HL-60 (cell line): Measurements from ENCODE around the gene DHX35.

Source experiments
- DNase-seq, 2 experiments: peaks; one replicate each; pipeline ENCODE4 v3.0.0-alpha.2; 2010 to 2020; ENCODE audit warnings: low read depth in 1 of 2, low spot score in 1 of 2
- H3K27ac ChIP-seq: fragments of 250-450 bp; sonication (Bioruptor Pico); replicated peaks from 2 replicates; pipeline ENCODE4 v1.5.1; 2020; ENCODE audit warnings: mild to moderate bottlenecking, moderate library complexity
- H3K27me3 ChIP-seq: fragments of 250-450 bp; sonication (Bioruptor Pico); 2 replicates; pipeline ENCODE4 v1.5.1; 2021; ENCODE audit warnings: mild to moderate bottlenecking, moderate library complexity; ENCODE audit not compliant: insufficient read depth, poor library complexity, severe bottlenecking
- H3K4me3 ChIP-seq: replicated peaks from 2 replicates; pipeline ENCODE4 v1.5.1; 2011; ENCODE audit warnings: mild to moderate bottlenecking, control low read depth, low read length; ENCODE audit not compliant: insufficient read depth
- GABPA ChIP-seq: IDR thresholded peaks from 2 replicates; pipeline ENCODE4 v1.6.1; 2012; ENCODE audit warnings: low read depth
- POLR2AphosphoS5 ChIP-seq: IDR thresholded peaks from 2 replicates; pipeline ENCODE4 v1.6.1; 2012; ENCODE audit warnings: low read depth
- SPI1 ChIP-seq: IDR thresholded peaks from 2 replicates; pipeline ENCODE4 v1.6.1; 2012; ENCODE audit warnings: low read depth, mild to moderate bottlenecking, borderline replicate concordance
- TF ChIP-seq, protein P1 (sequence below): IDR thresholded peaks from 2 replicates; pipeline ENCODE4 v1.6.1; 2012; ENCODE audit warnings: low read depth; ENCODE audit not compliant: insufficient replicate concordance
- TF ChIP-seq, protein P2 (sequence below): IDR thresholded peaks from one replicate; pipeline ENCODE4 v1.5.1; 2011; ENCODE audit warnings: low read length, control low read depth, inconsistent platforms; ENCODE audit not compliant: insufficient read depth

Gene DHX35

DNA sequence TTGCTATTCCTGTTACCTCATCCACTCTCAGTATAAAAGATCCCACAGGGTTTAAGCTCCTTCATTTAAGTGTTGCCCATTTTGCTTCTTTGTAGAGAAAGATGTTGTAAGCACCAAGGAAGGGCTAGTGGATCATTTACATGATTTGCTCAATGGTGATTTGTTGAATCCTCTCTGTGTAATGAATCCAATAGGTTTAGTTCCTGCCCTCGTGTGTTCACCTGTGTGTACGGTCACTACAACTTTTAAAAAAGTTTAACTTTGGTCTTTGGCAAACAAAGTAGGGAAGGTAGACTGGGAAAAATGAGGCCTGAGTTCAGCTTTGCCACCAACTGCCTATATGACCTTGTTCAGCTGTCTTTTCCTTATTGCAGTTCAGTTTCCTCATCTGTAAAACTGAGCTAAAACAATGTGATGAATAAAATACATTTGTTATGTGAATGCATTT lies 51.5 kb downstream of the DHX35 start:
- DNase-seq, result no peak
- no peak overlapping the region for H3K27ac ChIP-seq
- no peak for TF ChIP-seq SPI1
- no peaks in the 10 kb centered on the region for H3K27me3 ChIP-seq
- H3K4me3 ChIP-seq, result no peak overlapping the region

DNA sequence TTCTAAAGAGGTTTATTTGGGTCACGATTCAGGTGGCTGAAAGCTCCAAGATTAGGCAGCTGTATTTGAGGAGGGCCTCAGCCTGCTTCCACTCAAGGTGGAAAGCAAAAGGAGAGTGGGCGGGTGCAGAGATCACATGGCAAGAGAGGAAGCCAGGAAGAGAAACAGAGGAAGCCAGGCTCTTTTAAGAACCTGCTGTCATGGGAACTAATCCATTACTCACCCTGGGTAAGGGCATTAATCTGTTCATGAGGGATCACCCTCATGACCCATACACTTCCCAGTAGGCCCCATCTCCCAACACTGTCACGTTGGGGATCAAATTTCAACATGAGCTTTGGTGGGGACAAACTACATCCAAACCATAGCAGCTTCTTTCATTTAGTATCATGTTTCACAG lies 53.9 kb downstream of the DHX35 start:
- TF ChIP-seq SPI1 (no peak), POLR2AphosphoS5 (no peak), GABPA (no peak)
- TF ChIP-seq, protein P1, sequence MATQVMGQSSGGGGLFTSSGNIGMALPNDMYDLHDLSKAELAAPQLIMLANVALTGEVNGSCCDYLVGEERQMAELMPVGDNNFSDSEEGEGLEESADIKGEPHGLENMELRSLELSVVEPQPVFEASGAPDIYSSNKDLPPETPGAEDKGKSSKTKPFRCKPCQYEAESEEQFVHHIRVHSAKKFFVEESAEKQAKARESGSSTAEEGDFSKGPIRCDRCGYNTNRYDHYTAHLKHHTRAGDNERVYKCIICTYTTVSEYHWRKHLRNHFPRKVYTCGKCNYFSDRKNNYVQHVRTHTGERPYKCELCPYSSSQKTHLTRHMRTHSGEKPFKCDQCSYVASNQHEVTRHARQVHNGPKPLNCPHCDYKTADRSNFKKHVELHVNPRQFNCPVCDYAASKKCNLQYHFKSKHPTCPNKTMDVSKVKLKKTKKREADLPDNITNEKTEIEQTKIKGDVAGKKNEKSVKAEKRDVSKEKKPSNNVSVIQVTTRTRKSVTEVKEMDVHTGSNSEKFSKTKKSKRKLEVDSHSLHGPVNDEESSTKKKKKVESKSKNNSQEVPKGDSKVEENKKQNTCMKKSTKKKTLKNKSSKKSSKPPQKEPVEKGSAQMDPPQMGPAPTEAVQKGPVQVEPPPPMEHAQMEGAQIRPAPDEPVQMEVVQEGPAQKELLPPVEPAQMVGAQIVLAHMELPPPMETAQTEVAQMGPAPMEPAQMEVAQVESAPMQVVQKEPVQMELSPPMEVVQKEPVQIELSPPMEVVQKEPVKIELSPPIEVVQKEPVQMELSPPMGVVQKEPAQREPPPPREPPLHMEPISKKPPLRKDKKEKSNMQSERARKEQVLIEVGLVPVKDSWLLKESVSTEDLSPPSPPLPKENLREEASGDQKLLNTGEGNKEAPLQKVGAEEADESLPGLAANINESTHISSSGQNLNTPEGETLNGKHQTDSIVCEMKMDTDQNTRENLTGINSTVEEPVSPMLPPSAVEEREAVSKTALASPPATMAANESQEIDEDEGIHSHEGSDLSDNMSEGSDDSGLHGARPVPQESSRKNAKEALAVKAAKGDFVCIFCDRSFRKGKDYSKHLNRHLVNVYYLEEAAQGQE, result no peak
- TF ChIP-seq, protein P2, sequence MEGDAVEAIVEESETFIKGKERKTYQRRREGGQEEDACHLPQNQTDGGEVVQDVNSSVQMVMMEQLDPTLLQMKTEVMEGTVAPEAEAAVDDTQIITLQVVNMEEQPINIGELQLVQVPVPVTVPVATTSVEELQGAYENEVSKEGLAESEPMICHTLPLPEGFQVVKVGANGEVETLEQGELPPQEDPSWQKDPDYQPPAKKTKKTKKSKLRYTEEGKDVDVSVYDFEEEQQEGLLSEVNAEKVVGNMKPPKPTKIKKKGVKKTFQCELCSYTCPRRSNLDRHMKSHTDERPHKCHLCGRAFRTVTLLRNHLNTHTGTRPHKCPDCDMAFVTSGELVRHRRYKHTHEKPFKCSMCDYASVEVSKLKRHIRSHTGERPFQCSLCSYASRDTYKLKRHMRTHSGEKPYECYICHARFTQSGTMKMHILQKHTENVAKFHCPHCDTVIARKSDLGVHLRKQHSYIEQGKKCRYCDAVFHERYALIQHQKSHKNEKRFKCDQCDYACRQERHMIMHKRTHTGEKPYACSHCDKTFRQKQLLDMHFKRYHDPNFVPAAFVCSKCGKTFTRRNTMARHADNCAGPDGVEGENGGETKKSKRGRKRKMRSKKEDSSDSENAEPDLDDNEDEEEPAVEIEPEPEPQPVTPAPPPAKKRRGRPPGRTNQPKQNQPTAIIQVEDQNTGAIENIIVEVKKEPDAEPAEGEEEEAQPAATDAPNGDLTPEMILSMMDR, result no peak
- no peak for DNase-seq
- Histone ChIP-seq H3K27ac (no peak overlapping the region), H3K4me3 (no peak overlapping the region), H3K27me3 (no peaks in the 10 kb centered on the region)

GRCh38 chr20:39016506-39016905 lies 54.4 kb downstream of the DHX35 start:
- Histone ChIP-seq H3K27ac (no peak overlapping the region), H3K27me3 (no peaks in the 10 kb centered on the region), H3K4me3 (no peak overlapping the region)
- TF ChIP-seq, protein P2, result no peak
- TF ChIP-seq GABPA (no peak), SPI1 (no peak), POLR2AphosphoS5 (no peak)
- TF ChIP-seq, protein P1, result no peak
- DNase-seq, result no peak

GRCh38 chr20:39019027-39019426 lies 56.9 kb downstream of the DHX35 start:
- no peak overlapping the region for H3K4me3 ChIP-seq
- no peak overlapping the region for H3K27ac ChIP-seq
- TF ChIP-seq POLR2AphosphoS5 (no peak), SPI1 (no peak), GABPA (no peak)
- TF ChIP-seq, protein P1, result no peak
- TF ChIP-seq, protein P2, result no peak
- DNase-seq, result no peak
- H3K27me3 ChIP-seq, result no peaks in the 10 kb centered on the region
